AG04450 (cell line): ENCODE results near the gene CDHR4. TPM values are rescaled to one million over a fixed set of nuclear protein-coding genes. Genes with fewer than 3 reads are reported as not detected.
"Not testable (repeated sequence)": the region's sequence is repeated elsewhere in the genome, so short reads cannot be mapped to it uniquely, and the experiment has no call there.

ENCODE experiments used
- CTCF ChIA-PET: fragments of 300-600, 350-600 bp; formaldehyde crosslinking; extraction: SDS; loops from one replicate; lab custom pipeline; 2022; ENCODE audit warnings: antibody characterized with exemption, inconsistent platforms; lab: Charles Lee
- POLR2A ChIA-PET: fragments of 350-600 bp; formaldehyde crosslinking; extraction: SDS; loops from one replicate; lab custom pipeline; 2021; ENCODE audit warnings: antibody characterized with exemption, inconsistent platforms; lab: Yijun Ruan, JAX
- DNase-seq: peaks from one replicate; pipeline ENCODE4 v3.0.0-alpha.2; 2011; ENCODE audit warnings: low read depth, low spot score
- H3K27ac ChIP-seq: one replicate; pipeline ENCODE4 v1.5.1; 2012; ENCODE audit warnings: low read depth, low read length, control low read depth
- H3K27me3 ChIP-seq: one replicate; pipeline ENCODE4 v1.6.0; 2012; ENCODE audit warnings: low read length; ENCODE audit not compliant: control insufficient read depth, insufficient read depth
- H3K4me3 ChIP-seq: 2 replicates; pipeline ENCODE4 v1.5.1; 2011; ENCODE audit warnings: mild to moderate bottlenecking, low read depth, low read length, control low read depth
- H3K9me3 ChIP-seq: 2 replicates; pipeline ENCODE4 v1.5.1; 2012; ENCODE audit warnings: low read length; ENCODE audit not compliant: control insufficient read depth, insufficient read depth
- CTCF ChIP-seq: IDR thresholded peaks from 2 replicates; pipeline ENCODE4 v1.5.1; 2011; ENCODE audit warnings: low read depth, low read length, control low read depth, inconsistent platforms
- polyA plus RNA-seq: library from polyadenylated mRNA; depleted of rRNA; stranded (reverse); fragments of >200 nt; gene quantifications from 2 replicates; pipeline ENCODE4 v1.2.3, GENCODE V29; 2011; rRNA removed
- small RNA-seq: library from RNA; depleted of rRNA; stranded (forward); fragments of <200 nt; gene quantifications from one replicate; pipeline ENCODE3, GENCODE V24; 2012; ENCODE audit warnings: low read depth; ENCODE audit not compliant: insufficient read length

Gene CDHR4
- polyA plus RNA-seq, 1 experiment: not detected

GRCh38 chr3:49750056-49750455, 49.6 kb downstream of the CDHR4 start:
- CTCF ChIA-PET: interaction anchor here (0.6 to 0.9 kb wide), 2 partner anchors 10 to 31 kb away, joined by 3 to 4 read pairs; no protein-coding TSS in a partner anchor
- POLR2A ChIA-PET: no interaction called here
- Histone ChIP-seq H3K9me3 (no peaks in the 10 kb centered on the region), H3K27ac (no peak overlapping the region), H3K27me3 (no peaks in the 10 kb centered on the region), H3K4me3 (no peak overlapping the region)
- DNase-seq: no peak
- TF ChIP-seq CTCF: no peak

- POLR2A ChIA-PET, H3K27ac ChIP-seq, DNase-seq, H3K27me3 ChIP-seq, H3K4me3 ChIP-seq, H3K9me3 ChIP-seq: not testable (repeated sequence)
- CTCF ChIA-PET: interaction anchor here (1.3 kb wide), 1 partner anchor 91 kb away, joined by 4 read pairs; no protein-coding TSS in a partner anchor
Observed at GRCh38 chr3:49748874-49749273, 50.8 kb downstream of the CDHR4 start.

GRCh38 chr3:49747792-49748480, 51.7 kb downstream of the CDHR4 start:
- no peak for TF ChIP-seq CTCF
- Histone ChIP-seq H3K4me3 (no peak overlapping the region), H3K27me3 (no peaks in the 10 kb centered on the region), H3K27ac (peak overlapping the region; percentile 34), H3K9me3 (no peaks in the 10 kb centered on the region)
- ChIA-PET CTCF (interaction anchor here (1.3 kb wide), 1 partner anchor 91 kb away, joined by 4 read pairs; no protein-coding TSS in a partner anchor), POLR2A (no interaction called here)
- DNase-seq: no peak

GRCh38 chr3:49745986-49746385, 53.7 kb downstream of the CDHR4 start:
- Histone ChIP-seq H3K27ac (no peak overlapping the region), H3K4me3 (no peak overlapping the region), H3K27me3 (no peaks in the 10 kb centered on the region), H3K9me3 (no peaks in the 10 kb centered on the region)
- CTCF ChIA-PET: interaction anchor here (1.8 kb wide), 1 partner anchor 94 kb away, joined by 9 read pairs; no protein-coding TSS in a partner anchor
- POLR2A ChIA-PET: no interaction called here
- 0 out of 2 replicates have a peak, but pooled peaks have one; percentile 16 for TF ChIP-seq CTCF
- peak; percentile 13 for DNase-seq

Small RNA genes within 50 kb of the gene (small RNA-seq; reads per million reads assigned to genes)
- gene COX6CP14: not detected

Other genes with a start within 250 kb of the CDHR4 start
- 0.01 TPM in 1 of 2 replicates, not detected in the other for gene BSN, start 245.4 kb downstream of the CDHR4 start, polyA plus RNA-seq
- gene APEH, start 125.5 kb downstream of the CDHR4 start, polyA plus RNA-seq: 85.3 and 108 TPM in 2 replicates
- gene MST1, start 110.4 kb downstream of the CDHR4 start, polyA plus RNA-seq: 6.4 and 6.5 TPM in 2 replicates
- 22.9 and 33.3 TPM in 2 replicates for gene RNF123, start 110.3 kb downstream of the CDHR4 start, polyA plus RNA-seq
- 0.11 TPM in 1 of 2 replicates, not detected in the other for gene AMIGO3, start 80.2 kb downstream of the CDHR4 start, polyA plus RNA-seq
- gene GMPPB, start 75.9 kb downstream of the CDHR4 start, polyA plus RNA-seq: 13.9 and 15.7 TPM in 2 replicates
- gene IP6K1, start 13.3 kb downstream of the CDHR4 start, polyA plus RNA-seq: 40.4 and 53.5 TPM in 2 replicates
- 1.9 and 2.8 TPM in 2 replicates for gene INKA1, start 3.4 kb upstream of the CDHR4 start, polyA plus RNA-seq
- gene UBA7, start 14.1 kb upstream of the CDHR4 start, polyA plus RNA-seq: 34.0 and 43.6 TPM in 2 replicates
- gene TRAIP, start 56.7 kb upstream of the CDHR4 start, polyA plus RNA-seq: 1.7 and 2.3 TPM in 2 replicates
- gene CAMKV, start 70.0 kb upstream of the CDHR4 start, polyA plus RNA-seq: not detected in 2 replicates
- 0.10 and 0.41 TPM in 2 replicates for gene MST1R, start 104.0 kb upstream of the CDHR4 start, polyA plus RNA-seq
- 7.1 and 8.1 TPM in 2 replicates for gene MON1A, start 129.9 kb upstream of the CDHR4 start, polyA plus RNA-seq
- 48.4 and 62.8 TPM in 2 replicates for gene RBM6, start 140.3 kb upstream of the CDHR4 start, polyA plus RNA-seq